ENCODE measurements around the gene GRIK4.

Gene GRIK4

DNA sequence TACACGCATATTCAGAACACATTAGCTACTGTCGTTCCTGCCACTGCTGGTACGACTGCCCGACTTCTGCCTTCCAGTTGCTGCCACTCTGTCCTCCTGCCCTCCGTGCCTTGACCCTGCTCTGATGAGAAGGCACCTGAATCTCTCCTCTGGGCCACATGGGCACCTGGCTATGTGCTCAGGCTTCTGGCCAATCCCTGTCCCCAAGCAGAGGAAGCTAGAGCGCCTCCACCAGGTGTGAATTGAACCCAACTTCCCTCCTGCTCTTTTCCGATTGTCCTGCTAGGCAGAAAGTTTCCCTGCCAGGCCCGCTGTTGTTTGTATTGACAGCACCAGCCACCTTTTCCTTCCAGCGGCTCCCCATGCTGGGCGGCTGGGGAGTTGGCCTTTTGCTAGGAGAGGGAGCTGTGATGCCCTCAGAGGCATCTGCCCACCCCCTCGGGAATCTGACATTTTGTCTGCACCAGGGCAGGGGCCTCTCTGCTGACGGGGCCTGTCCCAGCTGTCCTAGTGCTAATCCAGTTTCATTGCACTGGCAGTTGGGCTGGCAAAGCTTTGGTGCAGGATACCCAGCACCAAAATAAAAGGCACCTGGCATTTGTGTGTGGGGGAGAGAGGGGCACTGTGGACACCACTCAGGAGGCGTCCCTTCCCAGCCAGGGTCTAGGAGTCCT, 118.0 kb downstream of the GRIK4 start:
- no peak for DNase-seq (ENCODE audit: low read depth in 2 of 3, low spot score in 1 of 3)

DNA sequence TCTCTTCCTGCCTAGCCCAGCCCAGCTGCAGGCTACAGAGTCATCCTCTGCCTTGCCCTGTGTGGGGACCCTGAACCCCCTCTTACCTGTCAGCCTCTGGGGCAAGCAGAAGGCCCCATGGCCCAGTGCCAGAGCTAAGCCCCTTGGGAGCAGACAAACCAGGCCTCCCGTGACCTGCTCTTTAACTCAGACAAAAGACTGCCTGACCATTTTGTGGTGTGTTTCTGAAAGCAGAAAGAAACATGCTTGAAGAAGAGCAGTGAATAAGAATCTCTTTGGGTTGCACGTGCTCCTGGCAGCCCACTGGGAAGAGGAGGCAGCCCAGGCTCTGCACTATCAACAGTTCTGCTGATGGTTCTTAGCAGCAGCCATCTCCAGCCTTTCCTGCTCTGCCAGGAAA, 118.6 kb downstream of the GRIK4 start:
- DNase-seq (ENCODE audit: low read depth in 2 of 3, low spot score in 1 of 3): no peak

DNA sequence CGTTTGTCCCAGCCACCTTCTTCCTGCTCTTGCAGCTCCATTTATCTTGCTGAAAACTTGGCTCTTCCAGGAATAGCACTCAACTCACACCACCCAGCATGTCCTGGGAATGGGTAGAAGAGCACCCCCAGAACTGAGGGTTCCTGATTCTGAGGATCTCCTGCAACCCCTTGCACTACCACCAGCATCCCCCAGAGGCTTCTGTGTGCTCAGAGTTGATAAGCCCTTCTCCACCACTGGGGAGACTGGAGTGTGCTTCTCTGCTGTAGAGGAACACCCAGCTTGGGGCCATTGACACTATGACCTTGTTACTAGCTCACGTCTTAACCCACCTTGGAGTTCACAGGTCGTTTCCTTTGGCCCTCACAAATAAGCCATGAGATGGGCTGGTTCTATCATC, 121.0 kb downstream of the GRIK4 start:
- DNase-seq (ENCODE audit: low read depth in 2 of 3, low spot score in 1 of 3): no peak

DNA sequence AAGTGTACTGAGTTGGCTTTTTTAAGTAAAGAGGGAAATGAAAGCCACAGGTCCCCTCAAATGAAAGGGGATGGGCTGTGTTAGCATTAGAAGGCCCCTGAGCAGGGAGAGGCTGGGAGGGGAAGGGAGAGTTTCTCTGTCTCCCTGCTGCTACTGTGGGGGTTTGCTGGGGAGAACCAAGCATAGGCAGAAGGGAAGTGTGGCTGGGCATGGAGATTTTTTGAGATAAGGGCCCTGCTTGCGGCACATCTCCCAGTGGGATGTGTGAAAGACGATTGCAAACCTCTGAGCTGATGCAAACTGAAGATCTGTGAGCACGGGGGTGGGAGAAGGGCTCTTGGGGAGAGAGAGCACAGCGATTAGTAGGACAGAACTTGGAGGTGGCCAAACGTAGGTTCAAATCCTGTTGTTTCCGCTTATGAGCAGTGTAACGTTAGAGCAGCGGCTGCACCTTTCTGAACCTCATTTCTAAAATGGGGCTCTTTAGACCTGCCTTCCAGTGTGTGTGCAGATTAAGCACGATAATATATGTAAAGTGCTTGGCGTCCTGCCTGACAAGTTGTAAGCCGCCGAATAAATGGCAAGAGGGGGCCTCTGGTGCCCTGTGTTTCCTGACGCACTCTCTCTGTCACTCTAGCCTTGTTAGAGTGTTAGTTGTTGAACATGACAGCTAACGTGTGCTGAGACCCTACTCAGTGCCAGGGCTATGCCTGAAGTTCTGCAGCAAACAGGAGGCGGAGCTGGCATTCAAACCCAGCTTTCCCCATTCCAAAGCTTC, 122.3 kb downstream of the GRIK4 start:
- DNase-seq (ENCODE audit: low read depth in 2 of 3, low spot score in 1 of 3): no peak

DNA sequence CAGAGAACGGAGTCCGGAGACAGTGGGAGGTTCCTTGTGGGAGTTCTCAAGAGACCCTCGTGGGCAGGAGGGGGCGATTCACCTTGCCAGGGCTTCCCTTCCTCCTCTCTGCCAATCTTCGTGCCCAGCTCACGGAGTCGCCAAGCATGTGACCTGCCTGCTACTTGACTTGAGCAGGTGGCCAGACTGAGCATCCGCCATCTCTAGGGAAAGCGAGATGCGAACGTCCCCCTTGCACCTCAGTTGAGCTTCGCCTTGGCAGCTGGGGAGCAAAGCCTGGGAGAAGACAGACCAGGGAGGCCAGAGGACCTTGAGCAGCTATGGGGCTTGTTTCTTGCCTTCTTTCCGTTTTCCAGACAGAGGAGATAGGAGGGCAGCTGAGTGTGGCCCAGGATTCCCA, 123.2 kb downstream of the GRIK4 start:
- no peak for DNase-seq (ENCODE audit: low read depth in 2 of 3, low spot score in 1 of 3)

DNA sequence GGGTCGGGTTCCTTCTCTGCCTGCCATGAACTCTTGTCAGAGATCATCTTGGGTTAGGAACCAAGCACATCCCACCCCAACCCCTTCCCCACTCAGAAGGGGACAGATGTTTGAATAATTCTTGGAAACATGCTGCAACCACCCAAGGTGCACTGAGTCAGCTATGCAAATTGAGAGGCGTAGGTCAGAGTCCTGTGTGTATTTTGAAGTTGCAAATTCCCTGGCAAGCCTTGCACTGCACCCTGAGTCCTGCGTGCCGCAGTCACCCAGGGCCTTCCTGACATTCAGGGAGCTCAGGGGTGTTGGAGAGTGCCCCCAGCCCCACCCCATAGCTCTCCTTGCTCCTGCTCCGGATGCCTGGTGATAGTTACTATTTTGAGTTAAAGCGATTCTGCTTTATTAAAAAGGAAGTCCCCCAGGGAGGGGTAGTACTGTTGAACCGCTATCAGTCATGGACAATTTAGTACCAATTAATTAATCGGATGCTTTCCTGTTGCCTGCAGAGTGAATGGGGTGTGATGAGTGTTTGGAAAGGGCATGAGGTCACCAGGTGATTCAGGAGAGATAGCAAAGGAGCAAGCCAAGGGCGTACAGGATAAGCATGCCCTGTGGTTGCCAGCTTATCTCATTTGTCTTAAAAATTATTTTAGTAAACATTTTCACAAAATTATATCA, 123.7 kb downstream of the GRIK4 start:
- DNase-seq (ENCODE audit: low read depth in 2 of 3, low spot score in 1 of 3): no peak

DNA sequence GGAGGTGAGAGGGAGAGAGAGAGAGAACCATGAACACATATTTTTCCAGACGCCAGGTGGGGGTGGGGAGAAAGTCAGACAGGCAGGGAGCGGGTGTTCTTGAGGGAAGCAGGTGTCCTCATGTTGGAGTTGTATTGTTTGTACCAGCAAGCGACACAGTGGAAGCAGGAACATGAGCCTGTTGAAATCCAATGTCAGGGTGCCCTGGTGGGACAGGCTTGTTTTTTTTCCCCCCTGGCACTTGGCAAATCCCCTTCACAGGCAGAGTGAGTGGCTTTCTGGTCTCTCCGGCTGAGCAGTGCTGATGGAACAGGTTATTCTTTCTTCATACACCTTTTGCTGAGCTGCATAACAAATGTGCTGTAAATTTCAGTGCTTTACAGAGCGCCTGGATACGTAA, 125.6 kb downstream of the GRIK4 start:
- no peak for DNase-seq (ENCODE audit: low read depth in 2 of 3, low spot score in 1 of 3)

DNA sequence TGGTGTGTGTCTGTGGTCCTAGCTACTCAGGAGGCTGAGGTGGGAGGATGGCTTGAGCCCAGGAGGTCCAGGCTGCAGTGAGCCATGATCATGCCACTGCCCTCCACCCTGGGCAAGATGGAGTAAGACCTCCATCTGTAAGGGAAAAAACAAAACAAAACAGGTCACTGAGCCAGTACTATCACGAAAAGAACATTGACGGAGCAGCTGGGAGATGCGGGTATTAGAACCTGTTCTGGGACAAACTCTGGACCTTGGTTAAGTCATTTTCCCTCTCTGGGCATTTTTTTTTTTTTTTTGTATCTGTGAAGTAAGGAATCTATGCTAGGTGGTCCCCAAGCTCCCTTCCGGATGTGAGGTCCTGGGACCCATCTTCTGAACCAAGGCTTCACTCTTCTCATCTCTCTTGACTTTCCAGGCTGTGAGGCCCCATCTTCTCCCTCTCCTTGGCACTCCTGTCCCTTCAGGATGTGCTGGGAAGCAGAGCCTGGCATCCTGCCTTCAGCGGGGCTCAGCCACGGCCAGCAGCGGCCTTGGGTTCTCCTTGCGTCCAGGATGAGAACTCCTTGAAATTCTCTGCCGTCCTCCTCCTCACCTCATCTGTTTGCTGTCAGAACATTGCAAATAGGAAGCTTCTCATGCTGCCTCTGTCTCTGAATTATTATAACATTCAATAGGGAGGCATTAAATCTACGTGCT, 130.8 kb downstream of the GRIK4 start:
- DNase-seq (ENCODE audit: low read depth in 2 of 3, low spot score in 1 of 3): no peak

DNA sequence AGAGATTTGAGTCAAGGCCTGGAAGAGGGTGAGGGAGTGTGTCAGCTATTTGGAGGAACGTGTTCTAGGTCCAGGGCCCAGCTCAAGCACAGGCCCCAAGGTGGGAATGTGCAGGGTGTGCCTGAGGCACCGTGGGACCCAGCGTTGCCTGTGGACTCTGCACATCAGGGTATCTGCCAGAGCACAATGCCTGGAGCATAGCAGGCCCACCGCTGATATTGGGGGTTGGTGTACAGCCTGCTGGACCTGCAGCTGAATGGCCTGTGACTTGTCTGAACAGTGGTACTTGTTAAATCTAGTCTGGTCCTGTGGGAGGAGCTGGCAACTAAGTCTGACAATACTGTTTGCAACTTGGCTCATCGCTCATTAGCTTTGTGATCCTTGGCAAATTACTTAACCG, 131.7 kb downstream of the GRIK4 start:
- DNase-seq (ENCODE audit: low read depth in 2 of 3, low spot score in 1 of 3): no peak

DNA sequence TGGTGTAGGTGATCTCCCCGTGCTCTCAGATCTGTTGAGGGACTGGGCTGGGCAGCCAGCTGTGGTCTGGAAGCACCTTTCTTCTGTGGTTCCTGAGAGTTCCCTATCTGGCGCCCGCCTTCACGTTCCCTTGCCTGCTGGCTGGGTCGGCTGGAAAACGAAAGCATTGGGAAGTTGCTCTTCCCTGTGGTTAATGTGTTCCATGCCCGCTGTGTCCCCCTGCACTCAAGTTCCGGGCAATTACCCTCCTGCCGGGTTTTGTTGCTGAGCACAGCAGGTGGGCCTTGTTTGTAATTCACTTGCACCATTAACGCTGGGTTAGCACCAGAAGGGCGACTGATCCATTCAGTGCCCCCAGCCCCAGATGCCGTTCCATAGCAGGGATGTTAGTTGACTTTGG, 134.1 kb downstream of the GRIK4 start:
- no peak for DNase-seq (ENCODE audit: low read depth in 2 of 3, low spot score in 1 of 3)

DNA sequence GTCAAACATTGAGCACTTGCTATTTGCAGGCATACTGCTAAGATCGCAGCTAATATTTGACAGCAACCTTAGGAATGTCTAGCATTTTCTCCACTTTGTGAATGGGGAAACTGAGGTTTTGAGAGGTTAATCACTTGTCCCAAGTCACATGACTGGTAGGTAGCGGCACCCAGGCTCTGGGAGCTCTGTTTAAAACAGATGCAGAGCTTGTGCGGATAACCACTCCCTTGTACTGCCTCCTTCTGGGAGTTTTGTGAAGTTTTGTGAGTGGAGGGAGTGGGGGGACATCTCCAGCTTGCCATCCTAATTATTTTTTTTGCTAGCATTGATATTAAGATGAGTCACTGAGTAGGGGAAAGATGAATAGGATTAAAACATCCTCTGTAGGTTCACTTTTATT, 134.7 kb downstream of the GRIK4 start:
- DNase-seq (ENCODE audit: low read depth in 2 of 3, low spot score in 1 of 3): no peak

DNA sequence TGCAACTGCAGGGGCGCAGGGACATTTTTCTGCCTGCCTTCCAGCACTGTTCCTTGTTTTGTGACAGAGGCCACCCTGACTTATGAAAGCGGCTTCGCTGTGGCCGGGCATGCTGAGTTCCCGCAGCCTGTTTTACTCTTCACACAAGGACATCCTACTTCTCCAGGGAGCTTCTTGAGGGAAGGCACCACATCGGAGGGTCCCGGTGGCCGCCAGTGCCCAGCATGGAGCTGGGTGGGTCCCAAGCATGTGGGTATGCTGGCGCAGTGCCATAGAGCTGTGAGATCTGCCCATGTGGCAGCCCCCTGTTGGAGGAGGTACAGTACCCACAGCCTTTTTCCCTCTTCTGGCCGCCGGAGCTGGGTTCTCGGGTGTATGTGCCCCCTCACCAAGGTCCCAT, 136.1 kb downstream of the GRIK4 start:
- no peak for DNase-seq (ENCODE audit: low read depth in 2 of 3, low spot score in 1 of 3)

DNA sequence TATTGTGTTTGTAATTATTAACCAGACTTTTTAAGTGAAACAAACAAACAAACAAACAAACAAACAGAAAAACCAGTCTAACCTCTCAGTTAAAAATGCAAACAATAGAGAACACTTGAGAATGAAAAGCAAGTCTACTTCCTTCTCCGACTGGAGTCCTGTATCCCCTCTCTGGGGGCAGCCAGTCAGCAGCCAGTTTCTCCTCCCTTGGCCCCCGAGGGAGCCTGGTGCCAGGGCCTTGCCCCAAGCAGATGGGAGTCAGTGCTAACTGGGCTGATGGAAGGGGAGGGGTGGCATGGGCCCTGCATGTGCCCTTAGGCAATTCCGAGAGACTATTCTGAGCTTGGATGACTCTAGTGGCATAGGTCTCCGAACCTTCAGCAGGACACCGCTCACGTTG, 137.2 kb downstream of the GRIK4 start:
- DNase-seq (ENCODE audit: low read depth in 2 of 3, low spot score in 1 of 3): no peak

DNA sequence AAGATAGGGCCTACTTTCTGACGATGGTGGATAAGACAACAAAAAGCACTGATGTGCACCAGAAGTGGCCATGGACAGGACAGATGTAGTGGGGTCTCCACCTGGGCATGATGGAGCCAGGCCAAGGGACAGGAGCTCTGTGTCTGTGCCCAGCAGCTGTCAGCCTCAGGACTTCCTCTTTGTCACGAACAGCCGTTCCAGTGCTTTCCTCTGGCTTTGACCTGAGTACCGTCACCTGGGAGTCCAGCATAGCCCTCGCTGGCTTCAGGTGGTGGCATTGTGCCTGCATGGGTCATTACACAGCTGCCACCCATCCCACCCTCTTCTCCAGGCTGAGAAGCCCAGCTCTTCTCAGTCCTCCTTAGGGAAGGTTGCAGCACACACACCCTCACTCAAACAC, 137.8 kb downstream of the GRIK4 start:
- no peak for DNase-seq (ENCODE audit: low read depth in 2 of 3, low spot score in 1 of 3)

DNA sequence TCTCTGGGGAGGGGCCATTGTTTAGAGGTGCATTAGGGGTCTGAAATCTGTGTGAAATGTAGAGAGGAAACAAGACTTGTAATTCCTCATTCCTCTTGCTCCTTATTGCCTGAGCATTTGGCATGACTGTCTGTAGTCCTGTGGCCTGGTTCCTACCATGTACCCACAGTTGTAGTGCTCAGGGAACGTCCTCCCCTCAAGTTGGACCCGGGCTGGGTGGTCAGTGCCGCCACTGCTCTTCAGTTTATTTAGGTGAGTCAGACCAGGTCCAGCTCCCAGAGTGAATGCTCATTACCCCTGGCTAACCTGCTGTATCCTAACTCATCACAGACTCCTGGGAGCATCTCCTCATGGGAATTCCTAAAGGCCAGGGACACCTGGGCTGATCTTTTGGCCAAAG, 139.8 kb downstream of the GRIK4 start:
- no peak for DNase-seq (ENCODE audit: low read depth in 2 of 3, low spot score in 1 of 3)

DNA sequence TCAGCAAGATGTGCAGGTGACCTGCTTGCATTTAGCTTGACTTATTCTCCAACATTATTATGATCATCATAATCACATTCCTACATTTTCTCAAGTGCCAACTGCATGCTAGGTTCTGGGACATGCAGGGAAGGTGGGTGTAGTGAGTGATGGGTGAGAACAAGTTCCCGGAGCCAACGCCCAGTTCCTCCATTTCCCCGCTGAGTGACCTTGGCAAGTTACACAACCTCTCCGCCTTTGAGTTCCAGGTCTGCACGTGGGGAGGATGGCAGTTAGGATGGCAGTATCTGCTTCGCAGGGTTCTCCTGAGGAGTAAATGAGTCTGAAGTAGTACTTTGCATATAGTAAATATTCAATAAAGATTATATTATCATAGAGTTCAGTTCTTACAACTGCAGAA, 140.3 kb downstream of the GRIK4 start:
- DNase-seq (ENCODE audit: low read depth in 2 of 3, low spot score in 1 of 3): no peak

DNA sequence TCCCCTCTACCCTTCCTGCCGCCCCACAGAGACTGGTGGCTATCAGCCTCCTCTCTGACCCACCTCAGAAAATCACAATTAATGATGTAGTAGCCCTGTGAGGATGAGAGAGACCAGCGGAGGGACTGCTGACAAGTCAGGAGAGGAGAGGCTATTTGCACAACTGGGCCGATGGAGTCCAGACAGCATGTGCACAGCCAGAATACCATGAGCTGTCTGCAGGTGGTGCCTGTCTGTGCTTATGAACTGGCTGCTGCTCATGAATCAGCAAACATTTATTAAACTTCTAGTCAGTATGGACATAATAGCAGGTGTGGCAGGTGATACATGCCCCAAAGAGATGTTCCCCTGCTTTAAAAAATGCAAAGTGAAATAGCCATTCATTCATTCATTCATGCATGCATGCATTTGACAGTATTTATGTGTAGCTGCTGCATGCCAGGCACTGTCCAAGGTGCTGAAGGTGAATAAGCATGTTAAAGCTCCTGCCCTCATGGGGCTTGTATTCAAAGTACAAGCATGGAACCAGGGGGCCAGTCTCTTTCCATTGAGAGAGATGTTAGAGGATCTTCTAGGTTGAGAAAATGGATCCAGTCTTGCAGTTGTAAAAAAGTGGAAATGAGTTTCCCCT, 141.3 kb downstream of the GRIK4 start:
- DNase-seq (ENCODE audit: low read depth in 2 of 3, low spot score in 1 of 3): no peak

DNA sequence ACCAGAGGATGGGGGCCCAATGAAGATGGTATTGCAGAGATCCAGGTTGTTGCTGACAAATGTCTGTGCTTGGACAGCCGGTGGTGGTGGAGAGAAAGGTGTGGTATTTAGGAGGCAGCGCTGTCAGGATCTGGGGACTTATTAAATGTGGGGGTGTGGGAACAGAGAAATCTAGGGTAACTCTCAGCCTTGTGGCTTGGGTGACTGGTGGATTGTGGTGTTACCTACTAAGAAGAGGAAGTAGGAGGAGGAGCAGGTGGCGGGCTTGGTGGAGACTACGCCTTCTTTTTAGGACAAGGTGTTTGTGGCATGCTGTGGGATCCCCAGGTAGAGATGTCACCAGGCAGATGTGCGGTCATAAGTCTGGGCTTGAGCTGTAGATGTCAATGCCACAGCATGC, 144.0 kb downstream of the GRIK4 start:
- no peak for DNase-seq (ENCODE audit: low read depth in 2 of 3, low spot score in 1 of 3)

DNA sequence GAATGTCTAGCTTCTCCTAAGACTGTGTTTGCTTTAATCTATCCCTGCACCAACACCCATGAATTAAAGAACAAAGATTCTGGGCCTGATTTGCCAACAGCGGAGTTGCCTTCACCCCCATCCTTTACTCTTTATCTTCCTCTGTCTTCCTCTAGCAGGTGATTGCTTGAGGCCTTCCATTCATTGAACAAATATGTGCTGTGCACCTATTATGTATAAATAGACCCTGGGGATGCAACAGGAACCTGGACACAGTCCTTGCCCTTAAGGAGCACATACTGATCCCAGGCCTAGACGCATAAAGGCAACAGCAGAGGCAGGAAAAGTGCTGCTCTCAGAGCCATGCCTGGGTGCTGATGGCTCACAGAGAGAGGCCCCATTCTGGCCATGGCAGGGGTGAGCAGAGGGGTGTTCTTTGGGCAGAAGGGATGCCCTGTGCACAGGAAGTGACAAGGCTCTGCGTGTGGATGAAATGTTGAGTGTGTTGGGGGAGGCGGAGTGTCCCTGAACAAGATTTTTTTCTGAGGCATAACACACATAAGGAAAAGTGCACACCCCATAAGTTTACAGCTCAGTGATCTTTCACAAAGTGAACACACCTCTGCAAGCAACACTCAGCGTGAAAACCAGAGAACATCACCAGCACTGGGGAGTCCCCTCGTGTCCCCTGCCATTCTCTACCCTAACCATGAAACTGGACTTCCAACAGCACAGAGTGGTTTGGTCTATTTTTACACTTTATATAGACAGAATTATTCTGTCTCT, 145.9 kb downstream of the GRIK4 start:
- no peak for DNase-seq (ENCODE audit: low read depth in 2 of 3, low spot score in 1 of 3)

DNA sequence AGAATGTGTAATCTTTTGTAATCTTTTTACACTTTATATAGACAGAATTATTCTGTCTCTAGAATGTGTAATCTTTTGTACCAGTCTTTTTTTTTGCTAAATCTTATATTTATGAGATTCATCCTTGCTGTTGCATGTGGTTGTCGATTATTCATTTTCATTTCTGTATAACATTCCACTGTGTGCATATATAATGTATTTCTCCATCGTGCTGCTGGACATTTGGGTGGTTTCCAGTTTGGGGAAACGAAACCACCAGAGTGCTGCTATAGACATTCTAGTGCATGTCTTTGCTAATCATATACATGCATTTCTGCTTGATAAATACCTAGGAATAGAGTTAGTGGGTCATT, 146.5 kb downstream of the GRIK4 start:
- no peak for DNase-seq (ENCODE audit: low read depth in 2 of 3, low spot score in 1 of 3)

DNA sequence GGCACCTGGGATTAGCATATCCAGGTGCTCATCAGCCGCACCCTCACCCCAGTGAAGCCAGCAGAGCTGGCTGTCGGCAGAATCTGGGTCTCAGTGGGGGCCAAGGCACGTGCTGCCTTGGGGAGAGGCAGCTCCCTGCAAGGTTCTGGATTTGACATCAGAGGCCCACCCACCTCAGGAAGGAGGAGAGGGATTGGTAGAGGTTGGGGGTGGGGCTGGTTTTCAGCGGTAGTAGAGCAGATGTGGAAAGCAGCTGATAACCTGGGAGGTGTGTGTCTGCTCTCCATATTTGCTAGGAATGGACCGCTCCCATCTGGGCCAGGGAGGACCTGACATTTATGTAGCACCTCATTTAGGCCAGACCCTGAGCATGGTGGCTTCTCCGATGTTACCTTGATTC, 147.5 kb downstream of the GRIK4 start:
- DNase-seq (ENCODE audit: low read depth in 2 of 3, low spot score in 1 of 3): no peak

All from stimulated activated CD4-positive, alpha-beta T cell treated with anti-CD3 and anti-CD28 coated beads, Interleukin-12 subunit alpha, Interleukin-12 subunit beta, amount 100 ng/mL, for 48 hours (primary cell).